HTR-8/SVneo (cell line): ENCODE results near the gene IFITM2.
A peak's percentile ranks its signal among the peaks of the same experiment; 100 is the strongest.
"Not testable (repeated sequence)": the region's sequence is repeated elsewhere in the genome, so short reads cannot be mapped to it uniquely, and the experiment has no call there.

ENCODE experiments used
- DNase-seq: peaks from one replicate; pipeline ENCODE4 v3.0.0; 2011; ENCODE audit warnings: low spot score, mixed read lengths; ENCODE audit not compliant: insufficient read length
- FAIRE-seq: peaks from 2 replicates; lab custom pipeline; 2011; peaks lifted over from hg19 to GRCh38; lab: Jason Lieb, UNC

The IFITM2 gene

DNA sequence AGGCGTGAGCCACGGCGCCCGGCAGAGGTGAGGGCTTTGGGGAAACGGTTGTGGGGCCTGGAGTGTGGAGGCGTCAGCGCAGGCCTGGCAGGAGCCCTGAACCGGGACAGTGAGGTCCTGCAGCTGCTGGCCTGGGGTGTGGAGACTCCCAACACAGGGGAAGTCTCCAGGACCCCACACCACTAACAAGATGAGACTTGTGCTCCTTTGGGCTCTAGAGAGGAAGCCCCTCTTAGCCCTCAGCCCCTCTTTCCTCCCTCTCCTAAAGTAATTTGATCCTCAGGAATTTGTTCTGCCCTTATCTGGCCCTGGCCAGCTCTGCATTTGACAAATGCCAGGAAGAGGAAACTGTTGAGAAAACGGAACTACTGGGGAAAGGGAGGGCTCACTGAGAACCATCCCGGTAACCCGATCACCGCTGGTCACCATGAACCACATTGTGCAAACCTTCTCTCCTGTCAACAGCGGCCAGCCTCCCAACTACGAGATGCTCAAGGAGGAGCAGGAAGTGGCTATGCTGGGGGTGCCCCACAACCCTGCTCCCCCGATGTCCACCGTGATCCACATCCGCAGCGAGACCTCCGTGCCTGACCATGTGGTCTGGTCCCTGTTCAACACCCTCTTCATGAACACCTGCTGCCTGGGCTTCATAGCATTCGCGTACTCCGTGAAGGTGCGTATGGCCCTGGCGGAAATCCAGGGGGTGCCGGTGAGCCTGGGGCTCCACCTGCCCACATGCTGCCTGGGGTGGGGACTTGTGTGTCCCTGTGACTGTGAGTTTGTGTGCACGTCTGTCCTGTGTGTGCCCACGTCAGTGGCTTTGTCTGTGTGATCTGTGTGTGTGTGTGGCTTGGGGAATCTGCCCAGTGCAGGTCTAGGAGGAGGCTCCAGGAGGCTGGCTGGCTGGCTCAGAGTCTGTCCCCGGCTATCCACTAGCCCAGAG is at the start of gene IFITM2:
Gene IFITM2 (plus strand): TSS at position 51 of the 943 bp plus-strand sequence. CDS start 377 bp downstream, at position 428.
- DNase-seq (peak; percentile 75), FAIRE-seq (peak; percentile 59)

DNA sequence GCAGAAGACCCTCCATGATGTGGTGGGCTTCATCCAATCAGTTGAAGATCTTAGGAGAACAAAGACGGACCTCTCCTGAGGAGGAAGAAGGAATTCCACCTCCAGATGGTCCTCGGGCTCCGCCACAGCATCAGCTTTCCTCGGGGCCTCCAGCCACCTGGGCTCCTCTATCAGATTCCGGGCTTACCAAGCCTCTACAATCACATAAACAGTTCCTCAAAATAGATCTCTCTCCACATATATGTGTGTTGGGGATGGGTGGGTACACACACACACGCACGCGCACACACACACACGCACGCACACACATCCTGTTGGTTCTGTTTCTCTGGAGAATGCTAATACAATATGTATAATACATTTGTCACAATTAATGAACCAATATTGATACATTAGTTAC is 48.2 kb upstream of the IFITM2 start:
- DNase-seq = no peak
- no peak for FAIRE-seq

- no peak for FAIRE-seq
- no peak for DNase-seq
These were observed 46.0 kb upstream of the IFITM2 start for GRCh38 chr11:261624-262023.

DNA sequence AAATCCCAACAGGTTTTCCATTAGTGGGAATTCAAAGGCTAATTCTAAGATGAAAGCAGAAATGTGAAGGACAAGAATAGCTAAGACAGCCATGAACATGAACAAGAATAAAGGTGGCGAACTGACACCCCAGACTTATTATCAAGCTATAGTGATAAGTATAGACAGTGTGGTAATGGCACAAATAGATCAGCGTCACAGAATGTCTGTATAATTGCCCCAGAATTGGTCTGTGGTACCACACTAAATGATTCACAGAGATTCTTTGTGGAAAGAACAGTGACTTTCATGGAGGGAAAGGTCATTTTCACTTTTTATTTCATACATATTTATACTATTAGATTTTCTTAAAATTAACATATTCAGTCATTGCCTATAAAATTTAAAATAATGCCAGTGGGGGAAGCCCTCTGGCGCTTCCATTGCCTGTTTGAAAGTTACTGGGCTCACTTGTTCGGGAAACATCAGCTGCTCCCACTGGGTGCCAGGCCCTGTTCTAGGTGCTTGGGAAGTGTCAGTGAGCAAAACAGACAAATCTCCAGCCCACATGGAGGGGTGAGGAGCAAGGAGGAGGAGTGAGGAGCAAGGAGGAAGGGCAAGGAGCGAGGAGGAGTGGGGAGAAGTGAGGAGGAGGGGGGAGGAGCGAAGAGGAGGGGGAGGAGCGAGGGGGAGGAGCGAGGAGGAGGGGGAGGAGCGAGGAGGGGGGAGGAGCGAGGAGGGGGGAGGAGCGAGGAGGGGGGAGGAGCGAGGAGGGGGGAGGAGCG is 40.8 kb upstream of the IFITM2 start:
- DNase-seq (no peak), FAIRE-seq (no peak)

DNA sequence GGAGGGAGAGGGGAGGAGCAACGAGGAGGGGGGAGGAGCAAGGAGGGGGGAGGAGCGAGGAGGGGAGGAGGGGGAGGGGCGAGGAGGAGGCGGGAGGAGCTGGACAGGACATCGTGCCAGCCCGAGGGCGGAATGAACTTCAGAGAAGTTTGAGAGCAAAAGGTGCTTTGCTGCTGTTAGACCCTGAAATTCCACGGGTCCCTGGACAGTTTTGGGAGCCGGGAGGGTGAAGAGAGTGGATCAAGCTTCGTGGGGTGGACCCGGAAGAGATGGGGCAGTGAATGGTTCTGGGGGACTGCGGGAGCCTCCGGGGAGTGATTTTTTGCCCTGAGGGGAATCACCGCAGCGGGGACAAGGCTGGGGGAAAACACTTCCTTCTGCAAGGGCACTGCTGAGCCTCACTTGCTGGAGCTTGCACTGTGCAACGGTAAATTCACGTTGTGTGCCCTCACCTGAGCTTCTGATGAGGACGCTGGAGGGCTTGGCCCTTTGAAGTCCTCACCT is 40.1 kb upstream of the IFITM2 start:
- FAIRE-seq (no peak), DNase-seq (no peak)

- not testable (repeated sequence) for DNase-seq
- peak; percentile 69 for FAIRE-seq
These were observed 38.9 kb upstream of the IFITM2 start for GRCh38 chr11:268716-269145.

- FAIRE-seq = no peak
- no peak for DNase-seq
These were observed 38.3 kb upstream of the IFITM2 start for GRCh38 chr11:269146-269890.

DNA sequence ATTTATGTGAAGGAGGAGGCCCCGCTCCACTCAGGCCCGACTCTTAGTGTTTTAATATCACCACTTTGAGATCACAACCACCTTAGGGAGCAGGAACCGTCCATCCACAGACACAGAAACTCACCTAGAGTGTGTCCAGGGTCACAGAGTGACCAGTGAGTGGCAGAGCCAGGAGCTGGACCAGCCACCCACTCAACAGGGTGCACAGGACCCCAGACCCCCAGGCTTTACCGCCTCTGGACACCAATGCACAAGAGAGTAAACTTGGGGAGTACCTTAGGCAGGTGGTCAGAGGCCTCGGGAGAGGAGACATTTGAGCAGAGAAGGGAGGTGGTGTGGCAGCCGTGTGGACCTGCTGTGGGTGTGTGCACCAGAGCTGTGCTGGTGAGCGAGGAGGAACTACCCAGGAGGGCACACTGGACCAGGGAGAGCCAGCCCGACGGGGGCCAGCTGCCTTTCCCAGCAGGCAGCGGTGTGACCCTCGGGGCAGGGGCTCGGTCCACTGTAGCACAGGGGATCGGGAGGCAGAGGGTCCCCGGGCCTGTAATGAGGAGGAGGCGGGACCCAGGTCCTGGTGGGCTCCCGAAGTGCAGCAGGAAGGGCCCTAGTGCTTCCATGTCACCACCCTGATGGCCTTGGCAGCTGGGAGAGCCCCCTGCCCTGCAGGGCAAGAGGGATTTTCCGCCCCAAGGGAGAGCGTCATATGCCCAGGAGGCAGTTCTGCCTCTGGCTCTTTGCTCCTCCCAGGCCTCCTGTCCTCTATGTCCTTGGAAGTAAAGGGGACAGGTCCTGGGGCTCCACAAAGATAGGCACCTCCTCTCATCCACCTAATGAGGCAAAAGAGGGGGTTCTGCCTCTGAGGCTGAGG is 36.9 kb upstream of the IFITM2 start:
- DNase-seq (no peak), FAIRE-seq (no peak)

DNA sequence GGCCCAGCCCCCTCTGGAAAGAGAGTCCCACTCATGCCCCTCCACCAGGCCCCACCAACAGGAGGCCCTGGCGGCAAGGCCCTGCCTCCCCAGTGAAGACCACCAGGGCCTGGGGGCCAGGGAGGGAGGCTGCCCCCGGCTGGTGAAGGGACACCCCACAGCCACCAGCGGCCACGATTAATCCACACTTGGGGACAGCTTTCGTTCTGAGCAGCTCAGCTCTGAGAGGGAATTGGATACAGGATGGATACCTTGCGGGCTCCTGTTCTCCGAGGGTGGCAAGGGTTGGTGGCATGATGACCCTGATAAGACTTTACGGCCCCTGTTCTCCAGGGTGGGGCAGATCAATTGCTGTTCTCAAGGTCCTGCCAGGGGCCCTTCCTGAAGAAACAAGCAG is 36.3 kb upstream of the IFITM2 start:
- DNase-seq (no peak), FAIRE-seq (no peak)

- FAIRE-seq (no peak), DNase-seq (no peak)
These were observed 35.3 kb upstream of the IFITM2 start for GRCh38 chr11:272195-272930.

DNA sequence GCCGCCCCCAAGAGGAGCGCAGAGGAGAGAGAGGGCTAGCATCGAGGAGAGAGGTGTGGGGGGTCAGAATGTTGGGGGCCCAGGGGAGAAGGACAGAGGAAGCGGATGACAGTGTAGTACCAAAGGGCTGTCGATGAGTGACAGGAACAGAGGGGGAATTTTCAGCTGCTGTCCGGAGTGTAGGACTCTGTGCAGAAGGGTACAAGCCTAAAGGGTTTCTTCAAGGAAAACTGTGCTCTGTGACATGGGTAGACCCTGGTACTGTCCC is 34.8 kb upstream of the IFITM2 start:
- no peak for FAIRE-seq
- no peak for DNase-seq

GRCh38 chr11:276219-276618 is 31.4 kb upstream of the IFITM2 start:
- FAIRE-seq = no peak

GRCh38 chr11:278001-278951 is 29.3 kb upstream of the IFITM2 start, which contains the start of gene NLRP6:
TSS of gene NLRP6 (plus strand) at chr11:278407. CDS start at chr11:278570, 163 bp downstream.
- no peak for DNase-seq
- no peak for FAIRE-seq

More at GRCh38 chr11:276219-276618, 31.4 kb upstream of the IFITM2 start:
- no peak for DNase-seq

DNA sequence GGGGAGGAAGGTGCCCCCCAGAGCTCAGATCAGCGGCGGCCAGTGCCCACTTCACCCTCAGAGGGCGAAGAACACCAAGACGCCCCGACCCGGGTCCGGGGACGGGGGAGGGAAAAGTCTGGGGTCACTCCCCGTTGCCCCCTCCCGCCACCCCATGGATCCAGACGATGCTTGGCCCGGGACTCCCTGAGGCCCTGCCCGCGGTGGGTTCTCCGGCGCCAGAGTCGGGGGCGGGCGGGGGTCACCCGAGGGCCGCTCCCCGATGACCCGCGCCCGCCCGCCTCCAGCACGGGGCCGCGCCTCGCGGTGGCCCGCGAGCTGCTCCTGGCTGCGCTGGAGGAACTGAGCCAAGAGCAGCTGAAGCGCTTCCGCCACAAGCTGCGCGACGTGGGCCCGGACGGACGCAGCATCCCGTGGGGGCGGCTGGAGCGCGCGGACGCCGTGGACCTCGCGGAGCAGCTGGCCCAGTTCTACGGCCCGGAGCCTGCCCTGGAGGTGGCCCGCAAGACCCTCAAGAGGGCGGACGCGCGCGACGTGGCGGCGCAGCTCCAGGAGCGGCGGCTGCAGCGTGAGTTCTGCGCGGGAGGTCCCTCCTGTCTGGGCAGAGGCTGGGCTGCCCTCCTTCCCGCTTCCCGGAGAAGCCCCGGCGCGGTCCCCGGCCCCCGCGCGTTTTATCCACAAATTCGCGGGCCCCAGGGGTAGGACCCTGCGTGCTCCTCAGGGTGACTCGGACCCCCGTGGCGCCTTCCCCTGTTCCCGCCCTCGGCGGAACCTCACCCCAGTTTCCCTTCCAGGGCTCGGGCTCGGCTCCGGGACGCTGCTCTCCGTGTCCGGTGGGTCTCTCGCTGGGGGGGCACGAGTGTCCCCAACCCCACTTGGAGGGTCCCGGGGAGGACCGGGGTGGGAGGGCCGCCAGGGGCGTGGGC is 28.3 kb upstream of the IFITM2 start:
- DNase-seq = no peak
- FAIRE-seq = no peak

GRCh38 chr11:279966-280705 is 27.5 kb upstream of the IFITM2 start:
- no peak for FAIRE-seq

More at GRCh38 chr11:279966-280705, 27.5 kb upstream of the IFITM2 start:
- DNase-seq = no peak
